ENCODE data around the gene CLPSL1.

Gene CLPSL1

GRCh38 chr6:35759426-35759825 is 21.4 kb upstream of the CLPSL1 start:
- DNase-seq, result no peak

GRCh38 chr6:35765739-35766138 is 15.1 kb upstream of the CLPSL1 start:
- no peak for DNase-seq

GRCh38 chr6:35769211-35769610 is 11.6 kb upstream of the CLPSL1 start:
- no peak for DNase-seq

GRCh38 chr6:35771343-35771627 is 9.5 kb upstream of the CLPSL1 start:
- no peak for DNase-seq

GRCh38 chr6:35774116-35774794 is 6.6 kb upstream of the CLPSL1 start:
- DNase-seq, result no peak

- DNase-seq, result no peak
Measured at GRCh38 chr6:35775031-35775430, 5.8 kb upstream of the CLPSL1 start.

- peak in 1 of 2 experiments; percentile 26 for DNase-seq
Measured at GRCh38 chr6:35776364-35777215, 4.2 kb upstream of the CLPSL1 start, which contains the start of gene CLPSL2. Gene CLPSL2, plus strand, starts transcription at chr6:35776598. Its CDS starts 21 bp downstream, at chr6:35776619.

- DNase-seq, result no peak
Measured at GRCh38 chr6:35777356-35778102, 3.3 kb upstream of the CLPSL1 start.

GRCh38 chr6:35778437-35778836 is 2.4 kb upstream of the CLPSL1 start:
- no peak for DNase-seq

GRCh38 chr6:35781290-35781689 is 471 bp downstream of the CLPSL1 start:
- no peak for DNase-seq

GRCh38 chr6:35782424-35782823 is 1.6 kb downstream of the CLPSL1 start:
- DNase-seq, result no peak

GRCh38 chr6:35784200-35784599 is 3.4 kb downstream of the CLPSL1 start:
- DNase-seq, result no peak

- DNase-seq, result no peak
Measured at GRCh38 chr6:35786272-35786671, 5.5 kb downstream of the CLPSL1 start.

GRCh38 chr6:35786810-35787209 is 6.0 kb downstream of the CLPSL1 start:
- DNase-seq, result no peak

- DNase-seq, result no peak
Measured at GRCh38 chr6:35787266-35788218, 6.7 kb downstream of the CLPSL1 start.

GRCh38 chr6:35788423-35788982 is 7.7 kb downstream of the CLPSL1 start:
- no peak for DNase-seq

- no peak for DNase-seq
Measured at GRCh38 chr6:35790683-35791082, 9.9 kb downstream of the CLPSL1 start.

- no peak for DNase-seq
Measured at GRCh38 chr6:35794536-35795452, 14.0 kb downstream of the CLPSL1 start.

GRCh38 chr6:35795453-35796071 is 14.7 kb downstream of the CLPSL1 start:
- DNase-seq, result no peak

GRCh38 chr6:35796236-35796635 is 15.4 kb downstream of the CLPSL1 start:
- DNase-seq, result no peak
